Tibial artery (tissue), 4 donors: ENCODE measurements around the gene KLHL6.

Experiments used
- DNase-seq, 2 donors: peaks; one replicate each; pipeline ENCODE4 v3.0.0-alpha.2; 2019
- H3K27ac ChIP-seq, 2 donors: fragments of 200-600 bp; sonication (generic) in 1 of 2; 1 replicate in 1 of 2; 2 replicates in 1 of 2; pipeline ENCODE4 v1.5.1; 2018 to 2019; ENCODE audit warnings: mild to moderate bottlenecking in 1 of 2
- H3K27me3 ChIP-seq, 2 donors: fragments of 200-600 bp; sonication (generic) in 1 of 2; one replicate each; pipeline versions ENCODE4 v1.5.1 to v1.6.0; 2016 to 2019
- H3K36me3 ChIP-seq, 3 donors: fragments of 200-600 bp; sonication (generic) in 2 of 3; one replicate each; pipeline ENCODE4 v1.5.1; 2016 to 2019; ENCODE audit warnings: mild to moderate bottlenecking in 2 of 3
- H3K4me1 ChIP-seq, 4 donors: fragments of 200-600 bp; sonication (generic) in 2 of 4; 1 replicate in 3 of 4; 2 replicates in 1 of 4; pipeline ENCODE4 v1.5.1; 2016 to 2019
- H3K4me3 ChIP-seq, 2 donors: fragments of 200-600 bp; sonication (generic) in 1 of 2; 1 replicate in 1 of 2; 2 replicates in 1 of 2; pipeline ENCODE4 v1.5.1; 2018 to 2019; ENCODE audit warnings: mild to moderate bottlenecking in 2 of 2
- H3K9me3 ChIP-seq, 3 donors: fragments of 200-600 bp; sonication (generic) in 1 of 3; one replicate each; pipeline ENCODE4 v1.5.1; 2016 to 2019
- CTCF ChIP-seq, 2 experiments: fragments of 200-600 bp in 1 of 2; fragments of 450-650 bp in 1 of 2; IDR thresholded peaks; one replicate each; pipeline ENCODE4 v1.5.1; 2017 to 2019; ENCODE audit warnings: antibody characterized with exemption in 2 of 2, mild to moderate bottlenecking in 1 of 2, moderate library complexity in 1 of 2
- intact Hi-C: fragments of 100-400 bp; cut with DNase I; formaldehyde crosslinking; loops from one replicate; pipeline ENCODE4 v1.15.0; 2023; ENCODE audit warnings: low total_unique reads

KLHL6 gene

GRCh38 chr3:183460081-183461055, 95.1 kb downstream of the KLHL6 start:
- TF ChIP-seq CTCF (IDR thresholded peaks at IDR 0.05): no peak
- intact Hi-C loops: no loop called here

GRCh38 chr3:183455089-183455488, 100.4 kb downstream of the KLHL6 start:
- Histone ChIP-seq H3K4me1 (no peaks in the 10 kb centered on the region), H3K4me3 (no peak overlapping the region), H3K36me3 (peaks cover 0 to 25% (median 6%) of the 10 kb centered on the region in 3 donors), H3K27me3 (no peaks in the 10 kb centered on the region), H3K9me3 (no peaks in the 10 kb centered on the region), H3K27ac (no peak overlapping the region)
- DNase-seq: no peak
- TF ChIP-seq CTCF (IDR thresholded peaks at IDR 0.05): no peak
- intact Hi-C loops: no loop called here

More at GRCh38 chr3:183460081-183461055, 95.1 kb downstream of the KLHL6 start:
- Histone ChIP-seq H3K4me1 (no peaks in the 10 kb centered on the region), H3K27ac (no peak overlapping the region), H3K9me3 (no peaks in the 10 kb centered on the region), H3K4me3 (no peak overlapping the region), H3K27me3 (no peaks in the 10 kb centered on the region), H3K36me3 (peaks cover 0 to 7% (median 0%) of the 10 kb centered on the region in 3 donors)
- no peak for DNase-seq

- no peaks in the 10 kb centered on the region for H3K9me3 ChIP-seq
- H3K27me3 ChIP-seq: no peaks in the 10 kb centered on the region
- peaks cover 0 to 25% (median 6%) of the 10 kb centered on the region in 3 donors for H3K36me3 ChIP-seq
- intact Hi-C loops: no loop called here
- TF ChIP-seq CTCF (IDR thresholded peaks at IDR 0.05): no peak
- no peak for DNase-seq
- H3K4me1 ChIP-seq: peaks cover 0 to 3% (median under 1%) of the 10 kb centered on the region in 4 donors
- no peak overlapping the region for H3K27ac ChIP-seq
- H3K4me3 ChIP-seq: no peak overlapping the region
Measured at GRCh38 chr3:183454064-183454463, 101.4 kb downstream of the KLHL6 start.

- Histone ChIP-seq H3K36me3 (peaks cover 0 to 13% (median 6%) of the 10 kb centered on the region in 3 donors), H3K9me3 (no peaks in the 10 kb centered on the region), H3K27ac (no peak overlapping the region), H3K4me3 (no peak overlapping the region), H3K27me3 (no peaks in the 10 kb centered on the region), H3K4me1 (peaks cover 0 to 11% (median 11%) of the 10 kb centered on the region in 4 donors)
- intact Hi-C loops: no loop called here
- no peak for DNase-seq
- no peak for TF ChIP-seq CTCF (IDR thresholded peaks at IDR 0.05)
Measured at GRCh38 chr3:183449791-183450190, 105.7 kb downstream of the KLHL6 start.

GRCh38 chr3:183449391-183449790, 106.1 kb downstream of the KLHL6 start:
- Histone ChIP-seq H3K9me3 (no peaks in the 10 kb centered on the region), H3K36me3 (peaks cover 0 to 13% (median 6%) of the 10 kb centered on the region in 3 donors), H3K27ac (no peak overlapping the region), H3K4me1 (peaks cover 0 to 11% (median 11%) of the 10 kb centered on the region in 4 donors), H3K27me3 (no peaks in the 10 kb centered on the region), H3K4me3 (no peak overlapping the region)
- no peak for TF ChIP-seq CTCF (IDR thresholded peaks at IDR 0.05)
- DNase-seq: no peak
- intact Hi-C loops: no loop called here
